GM12878 (cell line): ENCODE measurements around the gene MAPKAP1. TPM values are rescaled to one million over a fixed set of nuclear protein-coding genes. Genes with fewer than 3 reads are reported as not detected.

ENCODE experiments used
- ATAC-seq: fragments of 200-7000 bp; cut with Tn5 transposase; 3 replicates; pipeline ENCODE4 v1.9.1; 2020; ENCODE audit warnings: mild to moderate bottlenecking, moderate library complexity
- BruUV-seq: library from RNA; stranded (reverse); fragments of 400-500 nt; replicated peaks from 2 replicates; lab custom pipeline; 2021; lab: Mats Ljungman, UMichigan
- CTCF ChIA-PET: fragments of 300-600 bp; sonication (Branson Sonifier 250); formaldehyde crosslinking; extraction: SDS; loops from one replicate; lab custom pipeline; 2021; ENCODE audit warnings: inconsistent platforms; lab: Yijun Ruan, JAX
- POLR2A ChIA-PET: fragments of 350-600 bp; formaldehyde crosslinking; extraction: SDS; loops from one replicate; lab custom pipeline; 2021; ENCODE audit warnings: inconsistent platforms; lab: Charles Lee
- RAD21 ChIA-PET: fragments of 300-600 bp; sonication (Branson Sonifier 250); formaldehyde crosslinking; loops from one replicate; lab custom pipeline; 2023; ENCODE audit warnings: antibody characterized with exemption; ENCODE audit not compliant: unreplicated experiment; lab: Charles Lee
- SMC1A ChIA-PET: fragments of 300-600 bp; sonication (Branson Sonifier 250); formaldehyde crosslinking; loops from one replicate; lab custom pipeline; 2023; ENCODE audit not compliant: unreplicated experiment, uncharacterized antibody; lab: Charles Lee
- DNase-seq: peaks from one replicate; pipeline ENCODE4 v3.0.0-alpha.2; 2011; ENCODE audit warnings: low read depth, low spot score
- FAIRE-seq: peaks from 3 replicates; lab custom pipeline; 2011; peaks lifted over from hg19 to GRCh38; lab: Jason Lieb, UNC
- H2AFZ ChIP-seq: 2 replicates; pipeline ENCODE4 v1.6.0; 2011; ENCODE audit warnings: low read depth, low read length, control low read depth; ENCODE audit not compliant: control insufficient read depth
- H3K27ac ChIP-seq: 2 replicates; pipeline ENCODE4 v1.5.1; 2011; ENCODE audit warnings: control low read depth; ENCODE audit not compliant: control insufficient read depth, insufficient read depth
- H3K27me3 ChIP-seq, 2 experiments: replicated peaks in 1 of 2; 2 replicates each; pipeline versions ENCODE4 v1.6.0 to v1.6.1; 2011; ENCODE audit warnings: low read length in 1 of 2; ENCODE audit not compliant: control insufficient read depth in 2 of 2, insufficient read depth in 2 of 2
- H3K36me3 ChIP-seq, 2 experiments: 2 replicates each; pipeline ENCODE4 v1.5.1; 2011; ENCODE audit warnings: low read length in 1 of 2; ENCODE audit not compliant: control insufficient read depth in 2 of 2, insufficient read depth in 2 of 2
- H3K4me1 ChIP-seq: 2 replicates; pipeline ENCODE4 v1.6.1; 2011; ENCODE audit warnings: mild to moderate bottlenecking, low read length, moderate library complexity, mixed read lengths; ENCODE audit not compliant: control insufficient read depth, insufficient read depth
- H3K4me2 ChIP-seq: 2 replicates; pipeline ENCODE4 v1.6.0; 2011; ENCODE audit warnings: control low read depth; ENCODE audit not compliant: control insufficient read depth, insufficient read depth
- H3K4me3 ChIP-seq: fragments of 200-600 bp; sonication (generic); 2 replicates; pipeline ENCODE4 v1.5.1; 2016
- H3K79me2 ChIP-seq: 2 replicates; pipeline ENCODE4 v1.6.0; 2011; ENCODE audit warnings: low read length; ENCODE audit not compliant: control insufficient read depth, insufficient read depth
- H3K9ac ChIP-seq: 2 replicates; pipeline ENCODE4 v1.8.0; 2011; ENCODE audit warnings: low read length, control low read depth, mixed read lengths; ENCODE audit not compliant: control insufficient read depth, insufficient read depth
- H3K9me3 ChIP-seq: replicated peaks from 3 replicates; pipeline ENCODE4 v1.5.1; 2011; ENCODE audit warnings: mild to moderate bottlenecking, low read length; ENCODE audit not compliant: control insufficient read depth, insufficient read depth
- H4K20me1 ChIP-seq: 2 replicates; pipeline ENCODE4 v1.6.0; 2011; ENCODE audit not compliant: control insufficient read depth, insufficient read depth
- BRCA1 ChIP-seq: IDR thresholded peaks from 2 replicates; pipeline ENCODE4 v1.6.1; 2011; ENCODE audit warnings: low read depth, low read length, improper control_type of control experiment
- DPF2 ChIP-seq: fragments of 450-650 bp; IDR thresholded peaks from 2 replicates; pipeline ENCODE4 v1.6.1; 2017; ENCODE audit warnings: mild to moderate bottlenecking
- HDAC2 ChIP-seq: fragments of 200-600 bp; sonication (generic); IDR thresholded peaks from 2 replicates; pipeline ENCODE4 v1.6.1; 2017
- IRF4 ChIP-seq: IDR thresholded peaks from 2 replicates; pipeline ENCODE4 v1.6.1; 2011; ENCODE audit warnings: low read depth, low read length
- NBN ChIP-seq: fragments of 450-650 bp; IDR thresholded peaks from 2 replicates; pipeline ENCODE4 v1.6.1; 2016
- NFYA ChIP-seq: IDR thresholded peaks from 2 replicates; pipeline ENCODE4 v1.6.1; 2011; ENCODE audit warnings: low read depth, mild to moderate bottlenecking, low read length, improper control_type of control experiment, borderline replicate concordance
- PML ChIP-seq: IDR thresholded peaks from 2 replicates; pipeline ENCODE4 v1.6.1; 2012; ENCODE audit warnings: low read length, inconsistent platforms
- POLR2AphosphoS2 ChIP-seq: IDR thresholded peaks from 2 replicates; pipeline ENCODE4 v1.6.1; 2011; ENCODE audit warnings: low read depth, mild to moderate bottlenecking, low read length, improper control_type of control experiment, moderate library complexity
- RUNX3 ChIP-seq: IDR thresholded peaks from 2 replicates; pipeline ENCODE4 v1.6.1; 2012; ENCODE audit warnings: low read length, inconsistent platforms
- WGBS: methylation state at CpG from one replicate; pipeline ENCODE4 v1.1.6; 2016; ENCODE audit warnings: low lambda C conversion rate; ENCODE audit not compliant: insufficient replicate concordance, insufficient coverage; ENCODE audit errors: missing lambda C conversion rate; 5-methylcytosine and 5-hydroxymethylcytosine counted together
- in situ Hi-C: fragments of 300-500 bp; cut with MboI; formaldehyde crosslinking; loops from 9 replicates; pipeline ENCODE4 v1.14.3; 2018; ENCODE audit warnings: mixed read lengths
- intact Hi-C: fragments of 100-400 bp; cut with micrococcal nuclease; formaldehyde crosslinking; loops from one replicate; pipeline ENCODE4 v1.14.2; 2022; ENCODE audit not compliant: unreplicated experiment
- polyA plus RNA-seq, 11 experiments: library from polyadenylated mRNA; depleted of rRNA in 4 of 11; unstranded in 6 of 11; stranded (reverse) in 5 of 11; fragments of >200 nt; fragmentation: Nextera tagmentation in 4 of 11; fragmentation: Illumina TruSeq in 1 of 11; extraction: Ambion mirVana in 4 of 11; extraction: Trizol in 1 of 11; gene quantifications; 1 replicate in 1 of 11; 2 replicates in 10 of 11; pipeline versions ENCODE4 v1.2.1 to v1.2.3, GENCODE V29; 2011 to 2016; ENCODE audit warnings: inconsistent platforms in 2 of 11, missing spikeins in 2 of 11, low read depth in 1 of 11
- total RNA-seq, 4 experiments: library from RNA; depleted of rRNA in 3 of 4; stranded (reverse); fragments of >200 nt in 3 of 4; fragmentation: Illumina TruSeq in 1 of 4; extraction: Trizol in 1 of 4; gene quantifications; 2 replicates each; pipeline versions ENCODE4 v1.2.1 to v1.2.3, GENCODE V29; 2013 to 2021
- TF ChIP-seq, protein P1 (sequence below): fragments of 450-650 bp; formaldehyde crosslinking; IDR thresholded peaks from 2 replicates; pipeline ENCODE4 v1.5.0; 2022; ENCODE audit warnings: mild to moderate bottlenecking, missing genetic modification characterization

Gene MAPKAP1
- total and polyA plus RNA-seq, 10 of the 15 experiments (the other 5 are each of a cell fraction or from before 2014, with no cell fraction given), result 5.1 to 188 (median 105) TPM

DNA sequence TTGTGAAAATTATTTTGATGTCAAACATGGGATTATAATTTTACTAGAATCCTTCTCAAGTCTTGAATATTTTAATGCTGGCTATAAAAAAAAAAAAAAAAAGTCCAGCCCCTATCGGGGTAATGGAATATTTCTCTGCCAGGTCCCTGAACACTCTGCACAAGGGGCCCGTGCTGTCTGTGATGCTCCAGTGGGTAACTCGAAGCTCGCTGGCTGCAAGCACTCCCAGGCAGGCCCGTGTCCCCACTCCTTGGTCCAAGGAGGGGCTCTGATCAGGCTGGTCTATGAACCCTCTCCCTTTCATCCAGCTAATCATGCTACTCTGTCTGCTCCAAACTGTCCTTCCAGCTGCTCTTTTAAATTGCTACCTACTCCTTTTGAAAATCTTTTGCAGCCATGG is 264.6 kb downstream of the MAPKAP1 start:
- H3K79me2 ChIP-seq, result no peaks in the 10 kb centered on the region
- FAIRE-seq (no peak), ATAC-seq (no peak), DNase-seq (no peak)
- intact Hi-C loops (no loop called here), in situ Hi-C loops (no loop called here)
- WGBS, result 98% methylated on average over 5 of the region's 5 CpGs
- SMC1A ChIA-PET, result no interaction called here
- RAD21 ChIA-PET, result no interaction called here
- TF ChIP-seq DPF2, result no peak
- TF ChIP-seq, protein P1, sequence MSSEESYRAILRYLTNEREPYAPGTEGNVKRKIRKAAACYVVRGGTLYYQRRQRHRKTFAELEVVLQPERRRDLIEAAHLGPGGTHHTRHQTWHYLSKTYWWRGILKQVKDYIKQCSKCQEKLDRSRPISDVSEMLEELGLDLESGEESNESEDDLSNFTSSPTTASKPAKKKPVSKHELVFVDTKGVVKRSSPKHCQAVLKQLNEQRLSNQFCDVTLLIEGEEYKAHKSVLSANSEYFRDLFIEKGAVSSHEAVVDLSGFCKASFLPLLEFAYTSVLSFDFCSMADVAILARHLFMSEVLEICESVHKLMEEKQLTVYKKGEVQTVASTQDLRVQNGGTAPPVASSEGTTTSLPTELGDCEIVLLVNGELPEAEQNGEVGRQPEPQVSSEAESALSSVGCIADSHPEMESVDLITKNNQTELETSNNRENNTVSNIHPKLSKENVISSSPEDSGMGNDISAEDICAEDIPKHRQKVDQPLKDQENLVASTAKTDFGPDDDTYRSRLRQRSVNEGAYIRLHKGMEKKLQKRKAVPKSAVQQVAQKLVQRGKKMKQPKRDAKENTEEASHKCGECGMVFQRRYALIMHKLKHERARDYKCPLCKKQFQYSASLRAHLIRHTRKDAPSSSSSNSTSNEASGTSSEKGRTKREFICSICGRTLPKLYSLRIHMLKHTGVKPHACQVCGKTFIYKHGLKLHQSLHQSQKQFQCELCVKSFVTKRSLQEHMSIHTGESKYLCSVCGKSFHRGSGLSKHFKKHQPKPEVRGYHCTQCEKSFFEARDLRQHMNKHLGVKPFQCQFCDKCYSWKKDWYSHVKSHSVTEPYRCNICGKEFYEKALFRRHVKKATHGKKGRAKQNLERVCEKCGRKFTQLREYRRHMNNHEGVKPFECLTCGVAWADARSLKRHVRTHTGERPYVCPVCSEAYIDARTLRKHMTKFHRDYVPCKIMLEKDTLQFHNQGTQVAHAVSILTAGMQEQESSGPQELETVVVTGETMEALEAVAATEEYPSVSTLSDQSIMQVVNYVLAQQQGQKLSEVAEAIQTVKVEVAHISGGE (CRISPR knock-in tag), result no peak
- no peak for TF ChIP-seq IRF4
- no peak for TF ChIP-seq PML
- TF ChIP-seq NBN, result no peak
- no peak for TF ChIP-seq HDAC2
- no peak for TF ChIP-seq POLR2AphosphoS2
- no peak for TF ChIP-seq NFYA
- no peak for TF ChIP-seq RUNX3
- no peak for TF ChIP-seq BRCA1
- H3K36me3 ChIP-seq, result peaks cover 11 to 26% of the 10 kb centered on the region in 2 experiments; a peak in 3 of 4 replicates
- no peak overlapping the region for H3K27ac ChIP-seq
- no TSS peak for BruUV-seq
- CTCF ChIA-PET, result interaction anchor here (0.6 kb wide), 1 partner anchor 88 kb away, joined by 3 read pairs; no protein-coding TSS in a partner anchor
- peaks cover 13% of the 10 kb centered on the region for H3K4me1 ChIP-seq
- H2AFZ ChIP-seq, result no peak overlapping the region
- POLR2A ChIA-PET, result no interaction called here
- H3K4me3 ChIP-seq, result no peak overlapping the region
- H3K27me3 ChIP-seq, result no peaks in the 10 kb centered on the region
- H3K9ac ChIP-seq, result no peak overlapping the region
- no peaks in the 10 kb centered on the region for H3K9me3 ChIP-seq
- no peak overlapping the region for H3K4me2 ChIP-seq
- no peaks in the 10 kb centered on the region; the same call in 1 of the 2 replicates for H4K20me1 ChIP-seq
